GM12873 (cell line): Measurements from ENCODE around the gene TCF19.

Source experiments
- TF ChIP-seq, protein P1 (sequence below): IDR thresholded peaks from 2 replicates; pipeline ENCODE4 v1.5.1; 2012; ENCODE audit warnings: low read depth, mild to moderate bottlenecking, moderate library complexity, low read length, control low read depth; ENCODE audit not compliant: insufficient read depth; ENCODE audit errors: missing control alignments

Gene TCF19

DNA sequence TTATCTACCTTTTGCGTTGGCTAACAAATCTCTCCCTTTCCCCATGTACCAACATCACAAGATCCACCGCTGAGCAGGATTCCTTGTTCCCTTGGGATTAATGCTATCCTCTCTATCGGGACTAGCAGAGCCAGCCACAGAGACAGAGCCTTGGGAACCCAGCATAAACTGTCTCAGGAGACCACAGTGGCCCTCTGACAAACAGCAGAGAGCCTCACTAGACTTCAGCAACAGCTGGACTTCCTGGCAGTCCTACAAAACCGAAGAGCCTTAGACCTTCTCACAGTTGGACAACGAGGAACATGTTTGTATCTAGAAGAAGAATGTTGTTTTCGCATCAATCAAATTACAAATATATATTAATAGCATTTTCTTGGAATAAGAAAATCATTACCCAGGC, 51.7 kb downstream of the TCF19 start:
- TF ChIP-seq, protein P1, sequence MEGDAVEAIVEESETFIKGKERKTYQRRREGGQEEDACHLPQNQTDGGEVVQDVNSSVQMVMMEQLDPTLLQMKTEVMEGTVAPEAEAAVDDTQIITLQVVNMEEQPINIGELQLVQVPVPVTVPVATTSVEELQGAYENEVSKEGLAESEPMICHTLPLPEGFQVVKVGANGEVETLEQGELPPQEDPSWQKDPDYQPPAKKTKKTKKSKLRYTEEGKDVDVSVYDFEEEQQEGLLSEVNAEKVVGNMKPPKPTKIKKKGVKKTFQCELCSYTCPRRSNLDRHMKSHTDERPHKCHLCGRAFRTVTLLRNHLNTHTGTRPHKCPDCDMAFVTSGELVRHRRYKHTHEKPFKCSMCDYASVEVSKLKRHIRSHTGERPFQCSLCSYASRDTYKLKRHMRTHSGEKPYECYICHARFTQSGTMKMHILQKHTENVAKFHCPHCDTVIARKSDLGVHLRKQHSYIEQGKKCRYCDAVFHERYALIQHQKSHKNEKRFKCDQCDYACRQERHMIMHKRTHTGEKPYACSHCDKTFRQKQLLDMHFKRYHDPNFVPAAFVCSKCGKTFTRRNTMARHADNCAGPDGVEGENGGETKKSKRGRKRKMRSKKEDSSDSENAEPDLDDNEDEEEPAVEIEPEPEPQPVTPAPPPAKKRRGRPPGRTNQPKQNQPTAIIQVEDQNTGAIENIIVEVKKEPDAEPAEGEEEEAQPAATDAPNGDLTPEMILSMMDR = no peak

DNA sequence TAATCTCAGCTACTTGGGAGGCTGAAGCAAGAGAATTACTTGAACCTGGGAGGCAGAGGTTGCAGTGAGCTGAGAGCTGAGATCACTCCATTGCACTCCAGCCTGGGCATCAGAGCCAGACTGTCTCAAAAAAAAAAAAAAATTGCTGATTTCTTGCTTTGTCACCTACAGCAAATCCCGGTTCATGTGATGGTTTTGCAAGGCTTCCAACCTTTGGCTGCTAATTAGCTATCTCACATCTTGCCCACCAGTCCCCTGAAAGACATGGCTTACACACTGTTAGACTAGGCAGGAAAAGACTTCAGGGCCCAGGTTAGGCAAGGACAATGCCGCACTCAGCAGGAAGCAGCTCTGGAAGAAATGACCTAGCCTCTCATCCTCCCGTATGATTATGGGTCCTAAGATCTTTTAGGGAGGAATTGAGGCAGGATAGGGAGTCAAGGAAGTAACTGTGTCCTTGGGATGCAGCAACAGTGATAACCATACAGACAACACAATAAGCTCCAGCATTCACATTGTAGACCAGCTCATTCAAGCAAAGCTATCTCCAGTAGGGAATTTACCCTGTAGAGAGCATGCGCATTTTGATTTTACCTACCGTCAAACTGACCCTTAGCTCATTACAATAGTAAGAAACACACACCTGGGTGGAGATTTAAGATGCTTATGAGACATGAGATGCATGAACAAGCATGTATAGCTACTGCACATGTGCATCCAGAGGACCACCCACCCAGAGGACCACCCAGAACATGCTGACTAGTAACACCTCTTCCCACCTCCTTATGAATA, 52.5 kb downstream of the TCF19 start:
- TF ChIP-seq, protein P1 = no peak
